ENCODE data around the gene SST. TPM values are rescaled to one million over a fixed set of nuclear protein-coding genes. Genes with fewer than 3 reads are reported as not detected.

The SST gene
- total and polyA plus RNA-seq, 2 of the 8 experiments (the other 6 are each of a cell fraction or from before 2014, with no cell fraction given) = 0.50 TPM; not detected in 1

- TF ChIP-seq, protein P1, sequence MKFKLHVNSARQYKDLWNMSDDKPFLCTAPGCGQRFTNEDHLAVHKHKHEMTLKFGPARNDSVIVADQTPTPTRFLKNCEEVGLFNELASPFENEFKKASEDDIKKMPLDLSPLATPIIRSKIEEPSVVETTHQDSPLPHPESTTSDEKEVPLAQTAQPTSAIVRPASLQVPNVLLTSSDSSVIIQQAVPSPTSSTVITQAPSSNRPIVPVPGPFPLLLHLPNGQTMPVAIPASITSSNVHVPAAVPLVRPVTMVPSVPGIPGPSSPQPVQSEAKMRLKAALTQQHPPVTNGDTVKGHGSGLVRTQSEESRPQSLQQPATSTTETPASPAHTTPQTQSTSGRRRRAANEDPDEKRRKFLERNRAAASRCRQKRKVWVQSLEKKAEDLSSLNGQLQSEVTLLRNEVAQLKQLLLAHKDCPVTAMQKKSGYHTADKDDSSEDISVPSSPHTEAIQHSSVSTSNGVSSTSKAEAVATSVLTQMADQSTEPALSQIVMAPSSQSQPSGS (IDR thresholded peaks at IDR 0.05; ENCODE audit: low read length) = no peak
- TF ChIP-seq, protein P2, sequence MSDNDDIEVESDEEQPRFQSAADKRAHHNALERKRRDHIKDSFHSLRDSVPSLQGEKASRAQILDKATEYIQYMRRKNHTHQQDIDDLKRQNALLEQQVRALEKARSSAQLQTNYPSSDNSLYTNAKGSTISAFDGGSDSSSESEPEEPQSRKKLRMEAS (IDR thresholded peaks at IDR 0.05) = no peak
- TF ChIP-seq CTBP2 (IDR thresholded peaks at IDR 0.05; ENCODE audit: borderline replicate concordance, insufficient read depth, insufficient read length, low read length) = no peak
Measured at GRCh38 chr3:187702507-187703033, 32.4 kb upstream of the SST start, which contains the start of gene RTP2 (continued).
